ENCODE results near the gene MZF1.

Gene MZF1

GRCh38 chr19:58551577-58552471, 21.3 kb downstream of the MZF1 start:
- no peaks in the 10 kb centered on the region for H3K9me3 ChIP-seq (ENCODE audit: insufficient read depth, low read depth, low read length)
- H3K9ac ChIP-seq (ENCODE audit: low read depth, low read length), result no peak overlapping the region
- H3K27me3 ChIP-seq (ENCODE audit: insufficient read depth, low read length), result no peaks in the 10 kb centered on the region
- no peak overlapping the region for H3K27ac ChIP-seq (ENCODE audit: low read length)
- no peak overlapping the region for H3K4me3 ChIP-seq (ENCODE audit: low read length)
- H3K4me1 ChIP-seq (ENCODE audit: insufficient read depth, low read length), result peaks cover 4% of the 10 kb centered on the region; the same call in 1 of the 2 replicates
- H3K36me3 ChIP-seq (ENCODE audit: insufficient read depth, low read depth, low read length), result peaks cover 72% of the 10 kb centered on the region

DNA sequence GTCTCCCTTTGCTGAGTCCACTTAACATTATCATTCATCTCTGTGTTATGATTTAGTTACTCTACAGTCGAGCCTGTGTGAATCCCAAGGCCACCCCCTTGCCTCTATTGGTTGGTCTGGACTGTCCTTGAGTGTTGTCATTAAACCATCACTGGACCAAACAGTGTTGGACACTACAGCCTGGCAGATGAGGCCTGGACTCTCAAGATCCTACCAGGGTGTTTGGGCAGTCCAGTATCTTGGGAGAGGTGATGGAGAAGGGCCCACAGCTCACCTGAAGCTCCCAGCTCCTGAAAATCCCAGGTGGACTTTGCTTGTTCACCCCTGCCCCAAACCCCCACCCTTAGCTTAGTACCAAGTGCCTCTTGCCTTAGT, 22.0 kb downstream of the MZF1 start:
- Histone ChIP-seq H3K4me3 (ENCODE audit: low read length) (no peak overlapping the region), H3K36me3 (ENCODE audit: insufficient read depth, low read depth, low read length) (peaks cover 72% of the 10 kb centered on the region), H3K4me1 (ENCODE audit: insufficient read depth, low read length) (peaks cover 9% of the 10 kb centered on the region), H3K27ac (ENCODE audit: low read length) (no peak overlapping the region), H3K9ac (ENCODE audit: low read depth, low read length) (no peak overlapping the region), H3K9me3 (ENCODE audit: insufficient read depth, low read depth, low read length) (no peaks in the 10 kb centered on the region), H3K27me3 (ENCODE audit: insufficient read depth, low read length) (no peaks in the 10 kb centered on the region)

DNA sequence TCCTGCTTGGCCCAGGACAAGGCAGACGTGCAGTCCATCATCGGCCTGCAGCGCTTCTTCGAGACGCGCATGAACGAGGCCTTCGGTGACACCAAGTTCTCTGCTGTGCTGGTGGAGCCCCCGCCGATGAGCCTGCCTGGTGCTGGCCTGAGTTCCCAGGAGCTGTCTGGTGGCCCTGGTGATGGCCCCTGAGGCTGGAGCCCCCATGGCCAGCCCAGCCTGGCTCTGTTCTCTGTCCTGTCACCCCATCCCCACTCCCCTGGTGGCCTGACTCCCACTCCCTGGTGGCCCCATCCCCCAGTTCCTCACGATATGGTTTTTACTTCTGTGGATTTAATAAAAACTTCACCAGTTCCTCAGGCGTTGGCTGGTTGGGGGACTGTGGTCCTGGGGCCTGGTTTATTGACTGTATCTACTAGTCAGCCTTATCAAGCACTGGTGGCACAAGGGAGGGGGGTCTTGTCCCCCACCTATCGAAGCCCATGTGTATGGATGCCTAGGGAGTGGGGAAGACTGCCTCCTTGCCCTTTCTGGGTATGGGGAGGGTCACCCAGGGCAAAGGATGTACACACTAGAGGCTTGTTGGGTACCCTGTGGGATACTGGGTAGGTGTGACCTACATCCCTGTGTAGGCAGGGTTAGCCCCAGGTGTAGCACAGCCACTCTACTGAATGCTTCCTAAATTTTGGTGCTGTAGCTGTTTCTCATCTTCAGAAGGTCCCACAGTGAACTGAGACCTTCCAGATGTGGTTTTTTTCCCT, 22.6 kb downstream of the MZF1 start:
- Histone ChIP-seq H3K9ac (ENCODE audit: low read depth, low read length) (no peak overlapping the region), H3K4me1 (ENCODE audit: insufficient read depth, low read length) (peaks cover 12% of the 10 kb centered on the region), H3K9me3 (ENCODE audit: insufficient read depth, low read depth, low read length) (no peaks in the 10 kb centered on the region), H3K27ac (ENCODE audit: low read length) (no peak overlapping the region), H3K36me3 (ENCODE audit: insufficient read depth, low read depth, low read length) (peaks cover 75% of the 10 kb centered on the region), H3K27me3 (ENCODE audit: insufficient read depth, low read length) (no peaks in the 10 kb centered on the region), H3K4me3 (ENCODE audit: low read length) (no peak overlapping the region)

GRCh38 chr19:58549664-58550361, 23.3 kb downstream of the MZF1 start:
- no peak overlapping the region for H3K4me3 ChIP-seq (ENCODE audit: low read length)
- H3K36me3 ChIP-seq (ENCODE audit: insufficient read depth, low read depth, low read length), result peaks cover 82% of the 10 kb centered on the region
- H3K4me1 ChIP-seq (ENCODE audit: insufficient read depth, low read length), result peaks cover 12% of the 10 kb centered on the region
- no peaks in the 10 kb centered on the region for H3K9me3 ChIP-seq (ENCODE audit: insufficient read depth, low read depth, low read length)
- H3K27ac ChIP-seq (ENCODE audit: low read length), result no peak overlapping the region
- no peak overlapping the region for H3K9ac ChIP-seq (ENCODE audit: low read depth, low read length)
- no peaks in the 10 kb centered on the region for H3K27me3 ChIP-seq (ENCODE audit: insufficient read depth, low read length)

- H3K27ac ChIP-seq (ENCODE audit: low read length), result no peak overlapping the region
- H3K36me3 ChIP-seq (ENCODE audit: insufficient read depth, low read depth, low read length), result peaks cover 82% of the 10 kb centered on the region
- H3K4me1 ChIP-seq (ENCODE audit: insufficient read depth, low read length), result peaks cover 12% of the 10 kb centered on the region
- no peak overlapping the region for H3K4me3 ChIP-seq (ENCODE audit: low read length)
- H3K9me3 ChIP-seq (ENCODE audit: insufficient read depth, low read depth, low read length), result no peaks in the 10 kb centered on the region
- no peak overlapping the region for H3K9ac ChIP-seq (ENCODE audit: low read depth, low read length)
- no peaks in the 10 kb centered on the region for H3K27me3 ChIP-seq (ENCODE audit: insufficient read depth, low read length)
Observed at GRCh38 chr19:58548859-58549663, 24.1 kb downstream of the MZF1 start.

- no peak overlapping the region for H3K9ac ChIP-seq (ENCODE audit: low read depth, low read length)
- H3K4me1 ChIP-seq (ENCODE audit: insufficient read depth, low read length), result peaks cover 9% of the 10 kb centered on the region
- no peak overlapping the region for H3K27ac ChIP-seq (ENCODE audit: low read length)
- H3K9me3 ChIP-seq (ENCODE audit: insufficient read depth, low read depth, low read length), result no peaks in the 10 kb centered on the region
- peaks cover 78% of the 10 kb centered on the region for H3K36me3 ChIP-seq (ENCODE audit: insufficient read depth, low read depth, low read length)
- peaks cover 2% of the 10 kb centered on the region for H3K27me3 ChIP-seq (ENCODE audit: insufficient read depth, low read length)
- H3K4me3 ChIP-seq (ENCODE audit: low read length), result peak overlapping the region; percentile 7; the same call in 1 of the 2 replicates
Observed at GRCh38 chr19:58547323-58548312, 25.5 kb downstream of the MZF1 start.

DNA sequence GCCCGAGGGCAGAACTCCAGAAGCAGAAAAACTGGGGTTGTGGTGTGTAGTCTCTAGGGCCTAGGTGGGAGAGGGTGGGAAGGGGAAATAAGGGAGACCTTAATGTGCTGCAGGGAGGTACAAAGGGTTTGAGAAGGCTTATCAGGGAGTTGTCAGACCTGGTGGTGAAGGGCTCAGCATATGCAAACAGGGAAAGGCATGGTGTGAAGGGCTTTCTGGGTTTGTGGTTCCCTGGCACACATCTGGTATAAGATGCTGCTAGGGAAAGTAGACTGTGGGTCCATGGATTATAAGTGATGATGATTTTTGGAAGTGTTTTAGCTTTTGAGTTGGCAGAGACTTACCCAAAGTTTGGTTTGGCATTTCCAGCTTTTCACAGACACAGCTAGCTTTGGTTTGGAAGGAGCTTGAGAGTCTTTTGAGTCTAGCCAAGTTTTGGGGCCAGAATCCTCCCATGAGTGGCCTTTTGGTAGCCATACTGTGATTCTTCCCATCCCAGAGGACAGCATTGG, 27.1 kb downstream of the MZF1 start:
- H3K36me3 ChIP-seq (ENCODE audit: insufficient read depth, low read depth, low read length), result peaks cover 62% of the 10 kb centered on the region
- peaks cover 9% of the 10 kb centered on the region for H3K4me1 ChIP-seq (ENCODE audit: insufficient read depth, low read length)
- H3K27ac ChIP-seq (ENCODE audit: low read length), result no peak overlapping the region
- H3K27me3 ChIP-seq (ENCODE audit: insufficient read depth, low read length), result peaks cover 16% of the 10 kb centered on the region
- no peaks in the 10 kb centered on the region for H3K9me3 ChIP-seq (ENCODE audit: insufficient read depth, low read depth, low read length)
- peak overlapping the region; percentile 96 for H3K9ac ChIP-seq (ENCODE audit: low read depth, low read length)
- peak overlapping the region; percentile 98 for H3K4me3 ChIP-seq (ENCODE audit: low read length)

DNA sequence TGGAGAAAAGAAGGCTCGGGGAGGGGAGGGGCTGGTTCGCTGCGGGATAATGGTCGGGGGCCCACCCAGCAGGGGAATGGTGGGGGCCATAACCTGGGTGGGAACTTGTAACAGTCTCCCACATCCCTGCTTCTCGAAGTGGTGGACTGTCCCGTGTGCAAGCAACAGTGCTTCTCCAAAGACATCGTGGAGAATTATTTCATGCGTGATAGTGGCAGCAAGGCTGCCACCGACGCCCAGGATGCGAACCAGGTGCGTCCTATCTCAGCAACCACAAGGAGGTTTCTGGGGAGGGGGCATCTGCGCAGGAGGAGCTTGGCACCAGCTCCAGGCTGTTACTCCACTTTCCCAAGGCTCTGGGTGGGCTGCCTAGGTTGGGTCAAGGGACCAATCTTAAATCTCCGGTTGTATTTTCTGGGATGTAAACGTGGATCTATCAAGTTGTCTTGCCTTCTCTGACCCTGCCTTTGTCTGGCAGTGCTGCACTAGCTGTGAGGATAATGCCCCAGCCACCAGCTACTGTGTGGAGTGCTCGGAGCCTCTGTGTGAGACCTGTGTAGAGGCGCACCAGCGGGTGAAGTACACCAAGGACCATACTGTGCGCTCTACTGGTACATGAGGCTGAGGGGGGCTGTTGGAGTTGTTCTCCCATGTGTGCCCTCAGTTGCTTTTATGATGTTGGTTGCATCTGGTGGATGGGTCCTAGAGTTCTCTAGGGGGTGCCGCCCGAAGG, 27.7 kb downstream of the MZF1 start:
- Histone ChIP-seq H3K4me3 (ENCODE audit: low read length) (peak overlapping the region; percentile 98), H3K27ac (ENCODE audit: low read length) (no peak overlapping the region), H3K9ac (ENCODE audit: low read depth, low read length) (peak overlapping the region; percentile 96), H3K36me3 (ENCODE audit: insufficient read depth, low read depth, low read length) (peaks cover 56% of the 10 kb centered on the region), H3K27me3 (ENCODE audit: insufficient read depth, low read length) (peaks cover 22% of the 10 kb centered on the region), H3K4me1 (ENCODE audit: insufficient read depth, low read length) (peaks cover 9% of the 10 kb centered on the region), H3K9me3 (ENCODE audit: insufficient read depth, low read depth, low read length) (no peaks in the 10 kb centered on the region)

GRCh38 chr19:58544591-58545285, 28.4 kb downstream of the MZF1 start:
- Histone ChIP-seq H3K27ac (ENCODE audit: low read length) (no peak overlapping the region), H3K36me3 (ENCODE audit: insufficient read depth, low read depth, low read length) (peaks cover 49% of the 10 kb centered on the region), H3K4me3 (ENCODE audit: low read length) (peak overlapping the region; percentile 98), H3K4me1 (ENCODE audit: insufficient read depth, low read length) (peaks cover 9% of the 10 kb centered on the region), H3K9ac (ENCODE audit: low read depth, low read length) (peak overlapping the region; percentile 96), H3K9me3 (ENCODE audit: insufficient read depth, low read depth, low read length) (no peaks in the 10 kb centered on the region), H3K27me3 (ENCODE audit: insufficient read depth, low read length) (peaks cover 26% of the 10 kb centered on the region)

Data from iPS-20b (cell line).